ENCODE measurements around the gene C4BPA.

C4BPA gene

DNA sequence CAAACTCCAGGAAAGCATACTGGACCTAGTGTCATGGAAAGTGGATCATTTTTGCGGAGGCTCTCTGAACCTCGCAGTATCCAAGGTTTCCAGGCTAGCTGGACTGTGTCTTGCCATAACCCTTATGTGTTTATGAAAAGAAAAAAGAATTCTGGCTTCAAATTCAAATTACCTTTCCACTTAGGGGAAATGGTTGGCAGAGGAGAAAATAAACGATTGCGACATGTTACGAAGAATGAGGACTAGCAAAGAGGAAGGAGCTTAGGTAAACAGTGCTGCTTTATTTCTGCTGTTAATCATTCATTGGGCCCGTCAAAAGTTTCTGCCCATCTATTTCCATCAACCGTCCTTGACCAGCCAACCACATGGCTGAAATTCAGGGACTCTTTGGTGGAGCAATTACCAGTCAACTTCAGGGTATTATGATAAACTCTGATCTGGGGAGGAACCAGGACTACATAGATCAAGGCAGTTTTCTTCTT lies at the start of gene C4BPA:
Gene C4BPA (plus strand): TSS at position 342 of the 482 bp plus-strand sequence. CDS start 8,793 bp downstream, outside the sequence.
- no peak for DNase-seq

DNA sequence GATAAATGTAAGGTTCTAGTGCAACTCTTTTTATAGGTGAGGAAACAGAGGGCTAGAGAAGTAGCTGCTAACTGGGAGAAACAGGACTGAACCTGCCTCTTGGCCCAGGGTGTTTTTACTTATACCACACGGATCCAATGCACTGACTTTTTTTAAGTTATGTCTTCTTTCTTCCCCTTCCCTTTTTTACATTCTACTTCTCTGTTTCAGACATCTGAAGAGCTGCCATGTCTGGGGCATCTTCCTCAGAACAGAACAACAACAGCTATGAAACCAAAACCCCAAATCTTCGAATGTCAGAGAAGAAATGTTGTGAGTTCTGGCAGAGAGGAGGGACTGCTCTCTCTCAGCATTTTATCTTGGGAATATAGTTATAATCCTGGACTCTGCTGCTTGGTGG lies 49.5 kb upstream of the C4BPA start:
- no peak for DNase-seq

- no peak for DNase-seq
Measured at GRCh38 chr1:207055386-207056001, 48.5 kb upstream of the C4BPA start.

- no peak for DNase-seq
Measured at GRCh38 chr1:207056673-207057072, 47.4 kb upstream of the C4BPA start.

- no peak for DNase-seq
Measured at GRCh38 chr1:207058252-207058651, 45.8 kb upstream of the C4BPA start.

GRCh38 chr1:207058878-207059867 lies 44.9 kb upstream of the C4BPA start:
- DNase-seq, result peak; percentile 95

- peak; percentile 37 for DNase-seq
Measured at GRCh38 chr1:207059881-207060280, 44.2 kb upstream of the C4BPA start.

GRCh38 chr1:207060596-207060995 lies 43.4 kb upstream of the C4BPA start:
- no peak for DNase-seq

- no peak for DNase-seq
Measured at GRCh38 chr1:207062058-207062457, 42.0 kb upstream of the C4BPA start.

DNA sequence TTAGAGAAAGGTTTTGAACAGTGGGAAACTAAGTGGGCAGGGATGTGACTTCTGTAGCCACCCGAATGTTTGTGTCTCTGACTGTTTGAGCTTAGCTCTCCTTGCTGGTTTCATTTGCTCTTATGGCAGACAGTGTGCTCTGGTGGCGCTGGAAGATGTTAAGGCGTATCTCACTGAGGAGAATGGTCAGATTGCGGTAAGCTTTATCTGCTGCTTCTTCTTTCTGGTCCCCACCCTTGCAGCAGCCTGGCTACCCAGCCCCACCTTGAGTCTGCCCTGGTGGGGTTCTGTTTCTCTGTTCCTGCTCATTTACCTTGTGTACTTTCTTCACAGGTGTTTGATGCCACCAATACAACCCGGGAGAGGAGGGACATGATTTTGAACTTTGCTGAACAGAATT lies 41.0 kb upstream of the C4BPA start:
- no peak for DNase-seq

DNA sequence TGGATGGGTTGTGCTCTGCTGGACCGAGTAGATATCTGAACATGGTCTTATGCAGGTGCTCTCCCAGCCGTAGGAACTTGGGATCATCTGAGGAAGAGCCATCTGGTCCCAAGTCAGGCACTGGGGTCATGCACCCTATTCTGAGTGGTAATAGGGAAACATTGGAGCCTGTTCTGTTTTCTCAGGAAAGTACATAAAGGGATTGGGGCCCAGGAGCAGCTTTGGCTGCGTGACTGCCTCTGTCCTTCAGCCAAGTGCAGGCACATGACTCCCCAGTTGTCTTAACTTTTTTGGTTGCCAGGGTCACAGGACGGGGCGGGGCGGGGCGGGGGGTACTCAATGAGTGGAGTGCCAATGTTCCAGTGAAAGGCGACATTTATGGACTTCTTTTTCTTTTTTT lies 39.5 kb upstream of the C4BPA start:
- no peak for DNase-seq

DNA sequence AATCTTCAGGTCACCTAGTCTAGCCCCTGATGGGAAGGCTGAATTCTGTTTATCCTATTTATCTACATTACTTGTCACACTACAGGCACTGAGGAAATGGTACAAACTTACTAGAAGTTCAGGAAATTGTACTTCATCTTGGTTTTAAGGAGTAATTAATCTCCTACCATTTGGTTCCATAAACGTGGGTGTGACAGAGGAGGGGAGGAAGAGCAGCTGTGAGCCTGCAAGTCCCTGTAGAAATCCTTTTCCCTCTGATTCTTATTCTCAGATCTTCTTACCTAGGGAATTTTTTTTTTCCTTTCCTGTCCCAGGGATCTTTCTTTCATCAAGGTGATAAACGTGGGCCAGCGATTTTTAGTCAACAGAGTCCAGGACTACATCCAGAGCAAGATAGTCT lies 36.8 kb upstream of the C4BPA start:
- DNase-seq, result no peak

DNA sequence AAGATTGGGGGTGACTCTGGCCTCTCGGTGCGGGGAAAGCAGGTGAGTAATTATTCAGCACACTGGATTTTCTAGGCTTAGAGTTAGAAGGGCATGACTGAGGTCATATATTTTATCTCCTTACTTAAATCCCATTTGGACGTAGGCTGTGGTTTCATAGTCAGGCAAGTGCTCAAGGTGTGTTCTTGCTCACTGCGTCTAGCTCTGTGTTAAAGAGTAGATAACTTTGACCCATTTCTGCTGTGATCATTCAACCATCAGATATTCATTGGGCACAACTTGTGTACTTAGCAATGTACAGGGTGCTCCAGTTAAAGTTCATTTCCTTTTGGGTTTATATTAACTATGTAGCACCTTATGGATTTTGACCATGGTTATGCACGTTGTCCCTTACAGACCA lies 36.4 kb upstream of the C4BPA start:
- DNase-seq, result no peak

DNA sequence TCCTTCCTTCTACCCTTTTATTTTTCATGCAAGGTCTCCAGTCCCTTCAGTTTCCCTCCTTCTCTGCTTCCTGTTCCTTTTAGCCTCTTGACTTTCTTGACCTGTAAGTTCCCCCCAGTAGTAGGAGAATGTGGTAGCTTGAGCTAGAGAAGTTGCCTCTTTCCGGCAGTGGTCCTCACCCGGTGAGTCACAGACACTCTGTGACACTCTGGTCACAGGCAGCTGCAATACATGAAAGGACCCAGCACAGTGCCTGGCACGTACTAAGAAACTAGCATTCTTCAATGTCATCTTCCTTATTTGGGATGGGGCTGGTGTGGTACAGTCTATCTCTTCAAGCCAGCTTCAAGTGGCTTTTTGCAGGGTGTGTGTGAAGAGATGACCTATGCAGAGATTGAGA lies 35.0 kb upstream of the C4BPA start:
- DNase-seq, result no peak

GRCh38 chr1:207069858-207070506 lies 34.1 kb upstream of the C4BPA start:
- DNase-seq, result peak; percentile 13

GRCh38 chr1:207070811-207071210 lies 33.2 kb upstream of the C4BPA start:
- no peak for DNase-seq

GRCh38 chr1:207071426-207071825 lies 32.6 kb upstream of the C4BPA start:
- DNase-seq, result no peak

DNA sequence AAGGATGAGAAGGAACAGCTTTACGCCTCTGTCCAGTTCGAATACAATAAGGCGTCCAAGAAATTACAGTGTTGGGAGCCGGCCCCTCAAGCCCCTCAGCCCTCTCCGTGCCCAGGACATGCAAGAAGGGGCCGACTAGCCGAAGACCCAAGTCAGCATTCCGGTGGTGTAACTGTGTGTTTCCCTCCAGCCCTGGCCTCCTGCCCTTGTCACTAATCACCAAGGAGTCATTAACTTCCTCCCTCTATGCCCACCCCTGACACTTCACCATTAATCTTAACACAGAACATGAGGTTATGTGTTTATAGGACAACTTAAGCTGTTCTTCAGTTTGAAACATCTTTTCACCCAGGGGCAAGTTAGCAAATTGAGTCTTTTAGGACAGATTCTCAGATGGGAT lies 31.8 kb upstream of the C4BPA start:
- no peak for DNase-seq

DNA sequence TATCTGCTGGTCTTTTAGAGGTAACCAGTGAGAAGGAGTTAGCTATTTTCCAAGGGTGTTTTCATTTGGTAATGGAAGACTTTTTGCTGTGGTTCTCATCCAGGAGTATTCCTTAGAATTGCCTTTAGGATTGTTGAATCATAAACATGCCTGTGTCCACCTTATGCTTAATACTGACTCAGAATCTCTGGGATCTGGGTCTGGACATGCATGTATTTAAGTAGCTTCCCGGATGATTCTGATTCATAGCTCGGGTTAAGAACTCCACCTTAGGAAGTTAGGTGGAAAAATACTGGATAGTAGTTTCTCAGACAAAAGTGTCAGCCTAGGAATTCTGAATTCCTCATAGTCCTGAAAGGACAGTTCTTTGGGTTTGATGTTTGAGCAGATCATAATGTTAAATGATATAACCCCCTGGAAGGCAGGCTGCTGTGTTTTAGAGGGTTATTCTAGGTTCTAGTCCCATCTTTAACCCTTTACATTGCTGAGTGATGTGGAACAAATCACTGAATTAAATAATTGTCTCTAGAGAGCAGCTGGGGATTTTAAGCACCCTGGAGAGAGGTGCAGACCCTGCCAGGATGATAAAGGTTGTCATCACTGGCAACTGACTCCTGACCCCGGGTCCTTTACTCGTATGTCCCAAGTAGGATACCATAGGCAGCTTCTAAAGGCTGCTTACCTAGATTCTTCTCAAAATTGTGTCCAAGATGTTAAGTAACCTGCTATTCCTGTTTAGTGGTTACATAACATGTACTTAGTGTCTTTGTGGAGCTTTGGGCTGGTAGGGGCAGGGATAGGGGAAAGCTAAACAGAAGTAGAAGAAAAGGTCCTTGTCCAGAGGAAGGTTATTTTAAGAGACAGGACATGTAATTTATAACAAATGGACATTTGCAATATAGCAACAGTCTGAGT lies 29.9 kb upstream of the C4BPA start:
- DNase-seq, result no peak

DNA sequence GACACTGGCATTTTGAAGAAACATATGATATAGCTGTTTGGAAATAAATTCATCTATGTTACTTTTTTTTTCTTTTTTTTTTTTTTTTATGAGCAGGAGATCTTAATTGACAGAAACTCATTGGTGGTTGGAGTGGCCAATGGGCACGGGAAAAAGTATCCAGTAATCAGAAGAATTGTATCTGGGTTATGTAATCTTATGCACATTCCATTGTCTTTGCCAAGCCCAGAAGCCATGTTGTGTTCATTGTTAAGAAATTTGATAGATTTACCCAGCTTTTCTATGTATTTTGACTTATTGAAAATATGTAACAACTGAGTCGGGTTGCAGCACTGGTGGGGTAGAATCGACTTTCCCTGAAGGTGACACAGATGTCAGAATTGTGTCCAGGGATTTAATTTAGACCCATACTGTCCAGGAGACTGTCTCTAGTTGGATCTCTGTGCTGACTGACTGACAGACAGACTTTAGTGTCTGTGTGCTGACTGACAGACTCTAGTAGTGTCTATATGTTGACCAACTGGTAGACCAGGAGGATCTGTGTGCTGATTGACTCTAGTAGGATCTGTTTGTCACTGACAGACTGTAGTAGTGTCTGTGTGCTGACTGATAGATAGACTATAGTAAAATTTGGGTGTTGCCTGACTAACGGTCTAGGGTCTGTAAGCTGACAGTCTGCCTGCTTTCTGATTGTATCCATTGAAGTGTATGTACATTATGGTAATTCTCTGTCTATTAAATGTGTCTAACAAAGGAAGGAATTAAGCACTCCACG lies 27.7 kb upstream of the C4BPA start:
- no peak for DNase-seq

- no peak for DNase-seq
Measured at GRCh38 chr1:207077012-207077411, 27.0 kb upstream of the C4BPA start.

Data from DMS79 treated with DMSO at 0.1 percent for 48 hours (cell line).